NCI-H774 (cell line): ENCODE measurements around the gene ITGB7.

Source experiments
- DNase-seq: peaks from one replicate; lab custom pipeline; 2025; lab: John Stamatoyannopoulos, UW

The ITGB7 gene, protein sequence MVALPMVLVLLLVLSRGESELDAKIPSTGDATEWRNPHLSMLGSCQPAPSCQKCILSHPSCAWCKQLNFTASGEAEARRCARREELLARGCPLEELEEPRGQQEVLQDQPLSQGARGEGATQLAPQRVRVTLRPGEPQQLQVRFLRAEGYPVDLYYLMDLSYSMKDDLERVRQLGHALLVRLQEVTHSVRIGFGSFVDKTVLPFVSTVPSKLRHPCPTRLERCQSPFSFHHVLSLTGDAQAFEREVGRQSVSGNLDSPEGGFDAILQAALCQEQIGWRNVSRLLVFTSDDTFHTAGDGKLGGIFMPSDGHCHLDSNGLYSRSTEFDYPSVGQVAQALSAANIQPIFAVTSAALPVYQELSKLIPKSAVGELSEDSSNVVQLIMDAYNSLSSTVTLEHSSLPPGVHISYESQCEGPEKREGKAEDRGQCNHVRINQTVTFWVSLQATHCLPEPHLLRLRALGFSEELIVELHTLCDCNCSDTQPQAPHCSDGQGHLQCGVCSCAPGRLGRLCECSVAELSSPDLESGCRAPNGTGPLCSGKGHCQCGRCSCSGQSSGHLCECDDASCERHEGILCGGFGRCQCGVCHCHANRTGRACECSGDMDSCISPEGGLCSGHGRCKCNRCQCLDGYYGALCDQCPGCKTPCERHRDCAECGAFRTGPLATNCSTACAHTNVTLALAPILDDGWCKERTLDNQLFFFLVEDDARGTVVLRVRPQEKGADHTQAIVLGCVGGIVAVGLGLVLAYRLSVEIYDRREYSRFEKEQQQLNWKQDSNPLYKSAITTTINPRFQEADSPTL

DNA sequence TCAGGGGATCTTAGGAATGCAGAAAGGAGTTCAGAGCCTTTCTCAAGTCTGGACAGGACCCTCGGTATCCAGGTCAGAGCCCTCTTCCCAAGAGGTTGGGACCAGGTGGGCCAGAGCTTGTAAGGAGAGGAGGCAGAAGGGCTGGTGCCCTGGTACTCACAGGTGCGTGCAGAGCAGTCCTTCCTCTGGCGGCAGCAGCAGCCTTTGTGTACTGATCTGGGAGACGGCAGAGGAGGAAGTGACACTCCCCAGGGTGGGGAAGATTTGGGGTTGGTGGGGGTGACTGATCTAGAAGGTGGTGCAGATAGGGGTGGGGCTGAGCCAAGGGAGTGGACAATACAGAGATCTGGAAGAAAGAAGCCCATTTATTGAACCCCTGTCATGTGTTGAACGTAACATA is at the start of gene ITGB7:
ITGB7 (minus strand) TSS at position 210 of the 400 bp plus-strand sequence. CDS start 6,808 bp downstream, outside the sequence.
- no peak for DNase-seq

DNA sequence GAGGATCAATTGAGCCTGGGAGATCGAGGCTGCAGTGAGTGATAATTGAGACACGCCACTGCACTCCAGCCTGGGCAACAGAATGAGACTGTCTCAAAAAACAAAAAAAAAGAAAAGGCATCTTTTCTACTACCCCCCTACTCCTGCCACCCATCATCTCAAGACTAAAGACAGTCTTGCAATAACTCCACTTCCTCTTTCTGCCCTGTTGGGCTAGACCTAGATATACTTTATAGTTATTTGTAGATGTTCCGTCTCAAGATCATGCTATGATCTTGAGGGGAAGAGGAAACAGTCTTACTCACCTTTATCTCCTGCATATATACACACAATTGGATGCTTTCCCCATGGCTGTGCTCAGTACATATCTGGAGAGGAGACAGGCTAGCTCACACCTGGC is 48.9 kb upstream of the ITGB7 start:
- DNase-seq: no peak

DNA sequence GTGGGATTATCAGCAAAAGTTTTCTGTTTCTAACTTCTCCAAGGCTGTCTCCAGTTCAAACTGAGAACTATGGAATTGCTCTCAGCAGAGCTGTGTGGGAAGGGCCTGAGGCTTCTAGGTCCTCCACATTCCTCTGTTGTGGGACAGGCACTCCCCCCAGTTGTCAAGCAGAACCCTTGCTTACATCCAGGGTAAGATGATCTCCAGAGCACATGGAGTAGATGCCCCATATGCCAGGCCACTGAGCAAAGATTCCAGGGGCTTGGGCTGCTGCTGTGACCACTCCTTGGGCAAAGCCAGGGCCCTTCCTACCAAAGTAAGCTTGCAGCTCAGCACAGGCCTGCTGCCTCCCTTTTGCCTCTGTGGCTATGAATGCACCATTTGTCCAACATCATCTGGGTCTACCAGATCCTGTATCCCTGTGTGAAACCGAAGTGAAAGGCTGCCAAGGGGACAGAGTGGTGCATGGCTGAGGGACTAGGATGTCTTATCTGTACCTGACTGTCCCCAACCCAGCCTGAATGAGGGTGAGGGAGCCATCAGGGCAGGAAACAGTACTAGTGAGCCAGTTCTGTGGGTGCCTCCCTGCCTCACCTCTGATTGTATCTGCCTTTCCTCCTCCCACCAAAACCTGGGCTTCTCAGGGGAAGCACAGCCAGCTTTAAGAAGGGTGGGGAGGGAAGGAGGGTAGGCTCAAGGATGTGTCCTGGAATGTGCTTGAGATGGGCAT is 47.9 kb upstream of the ITGB7 start:
- no peak for DNase-seq

DNA sequence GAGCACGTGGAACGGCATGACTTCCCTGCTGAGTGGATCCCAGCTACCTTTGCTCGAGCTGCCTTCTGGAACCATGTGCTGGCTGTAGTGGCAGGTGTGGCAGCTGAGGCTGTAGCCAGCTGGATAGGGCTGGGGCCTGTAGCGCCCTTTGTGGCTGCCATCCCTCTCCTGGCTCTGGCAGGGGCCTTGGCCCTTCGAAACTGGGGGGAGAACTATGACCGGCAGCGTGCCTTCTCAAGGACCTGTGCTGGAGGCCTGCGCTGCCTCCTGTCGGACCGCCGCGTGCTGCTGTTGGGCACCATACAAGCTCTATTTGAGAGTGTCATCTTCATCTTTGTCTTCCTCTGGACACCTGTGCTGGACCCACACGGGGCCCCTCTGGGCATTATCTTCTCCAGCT is 46.2 kb upstream of the ITGB7 start:
- DNase-seq: no peak

DNA sequence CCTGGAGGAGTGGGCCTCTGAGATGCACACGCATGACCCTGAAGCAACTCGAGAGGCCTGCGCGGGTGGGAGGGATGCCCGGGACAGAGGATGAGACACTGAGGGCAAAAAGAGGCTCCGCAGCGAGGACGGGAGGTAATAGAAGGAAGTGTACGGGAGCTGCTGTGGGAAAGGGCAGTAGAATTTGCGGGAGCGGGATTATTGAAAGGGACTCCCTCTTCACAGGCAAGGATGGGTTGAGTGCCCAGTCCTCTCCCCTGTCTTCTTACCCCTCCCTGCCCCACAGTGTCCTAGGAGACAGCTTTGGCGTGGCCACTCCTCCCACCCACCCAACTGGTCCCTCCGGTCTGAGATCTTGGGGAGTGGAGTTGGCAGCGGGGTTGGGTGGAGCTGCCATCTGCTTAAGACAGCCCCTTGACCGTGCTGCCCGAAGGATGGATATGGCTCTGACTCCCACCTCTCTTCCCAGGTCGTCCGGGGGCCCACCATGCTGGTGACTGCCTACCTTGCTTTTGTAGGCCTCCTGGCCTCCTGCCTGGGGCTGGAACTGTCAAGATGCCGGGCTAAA is 45.4 kb upstream of the ITGB7 start:
- no peak for DNase-seq

DNA sequence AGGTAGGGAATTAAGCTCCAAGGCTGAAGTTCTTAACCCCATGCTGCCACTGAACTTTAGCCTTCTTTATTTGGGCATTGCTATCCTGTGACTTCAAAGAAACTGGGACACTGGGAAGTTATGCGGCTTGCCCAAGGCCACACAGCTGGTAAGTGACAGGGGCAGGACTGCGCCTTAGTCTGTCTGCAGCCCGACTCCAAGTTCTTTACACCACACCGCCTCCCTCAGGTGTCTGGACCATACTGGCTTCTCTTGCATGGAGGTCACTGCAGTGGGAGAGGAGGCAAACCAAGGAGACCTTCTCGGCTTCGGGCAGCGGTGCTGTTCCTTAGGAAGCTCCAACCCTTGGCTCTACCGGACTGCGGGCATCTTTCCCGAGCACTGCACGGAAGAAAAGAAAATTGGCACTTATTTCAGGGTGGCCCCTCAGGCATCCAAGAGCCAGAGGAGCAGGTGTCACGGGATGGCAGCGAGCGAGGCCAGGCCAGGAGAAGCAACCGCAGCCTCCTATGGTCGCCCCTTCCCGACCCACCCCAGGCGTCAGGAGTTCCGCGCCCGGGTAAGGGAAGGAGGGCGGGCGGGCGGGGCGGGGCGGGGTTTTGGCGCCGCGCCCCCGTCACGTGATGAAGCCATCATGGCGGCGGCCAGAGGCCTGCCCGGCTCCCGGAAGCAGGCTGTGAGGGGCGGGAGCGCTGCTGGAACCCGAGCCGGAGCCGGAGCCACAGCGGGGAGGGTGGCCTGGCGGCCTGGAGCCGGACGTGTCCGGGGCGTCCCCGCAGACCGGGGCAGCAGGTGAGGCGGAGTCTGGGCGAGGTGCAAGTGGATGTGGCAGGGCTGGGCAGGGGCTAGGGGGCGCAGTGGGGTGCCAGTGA is 44.7 kb upstream of the ITGB7 start:
- DNase-seq: peak; percentile 84

DNA sequence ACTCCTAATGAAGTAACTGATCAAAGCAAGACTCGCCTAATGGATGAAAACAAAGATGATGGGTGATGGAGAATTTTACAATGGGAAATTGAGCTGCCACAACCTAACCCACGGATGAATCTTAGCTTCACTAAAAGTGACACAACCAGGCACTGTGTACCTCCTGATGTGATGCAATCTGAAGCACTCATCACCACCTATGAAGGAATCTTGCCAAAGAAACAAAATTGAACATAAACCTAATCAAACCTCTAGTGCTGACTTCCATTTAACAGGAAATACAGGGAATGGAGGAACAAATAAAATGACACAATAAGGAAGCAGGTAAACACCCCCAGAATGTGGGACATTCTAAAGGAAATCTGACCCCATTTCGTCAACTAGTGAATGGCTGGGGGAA is 38.2 kb upstream of the ITGB7 start:
- no peak for DNase-seq

DNA sequence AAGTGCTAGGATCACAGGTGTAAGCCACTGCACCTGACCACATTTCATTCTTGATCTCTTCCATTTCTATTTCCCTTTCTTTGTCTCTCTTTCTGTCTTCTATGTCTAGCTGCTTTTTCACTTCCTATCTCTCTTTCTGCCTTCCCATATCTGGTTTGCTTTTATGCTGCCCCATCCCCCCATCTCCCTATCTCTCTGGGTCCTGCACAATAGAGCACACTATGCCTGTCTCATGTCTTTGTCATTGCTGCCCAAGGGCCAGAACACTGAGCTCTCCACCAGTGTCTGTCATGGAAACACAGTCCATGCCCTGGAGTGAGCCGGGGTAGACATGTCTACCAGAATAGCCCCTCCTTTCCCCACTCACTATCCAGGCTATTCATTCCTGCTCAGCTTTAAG is 37.3 kb upstream of the ITGB7 start:
- no peak for DNase-seq

DNA sequence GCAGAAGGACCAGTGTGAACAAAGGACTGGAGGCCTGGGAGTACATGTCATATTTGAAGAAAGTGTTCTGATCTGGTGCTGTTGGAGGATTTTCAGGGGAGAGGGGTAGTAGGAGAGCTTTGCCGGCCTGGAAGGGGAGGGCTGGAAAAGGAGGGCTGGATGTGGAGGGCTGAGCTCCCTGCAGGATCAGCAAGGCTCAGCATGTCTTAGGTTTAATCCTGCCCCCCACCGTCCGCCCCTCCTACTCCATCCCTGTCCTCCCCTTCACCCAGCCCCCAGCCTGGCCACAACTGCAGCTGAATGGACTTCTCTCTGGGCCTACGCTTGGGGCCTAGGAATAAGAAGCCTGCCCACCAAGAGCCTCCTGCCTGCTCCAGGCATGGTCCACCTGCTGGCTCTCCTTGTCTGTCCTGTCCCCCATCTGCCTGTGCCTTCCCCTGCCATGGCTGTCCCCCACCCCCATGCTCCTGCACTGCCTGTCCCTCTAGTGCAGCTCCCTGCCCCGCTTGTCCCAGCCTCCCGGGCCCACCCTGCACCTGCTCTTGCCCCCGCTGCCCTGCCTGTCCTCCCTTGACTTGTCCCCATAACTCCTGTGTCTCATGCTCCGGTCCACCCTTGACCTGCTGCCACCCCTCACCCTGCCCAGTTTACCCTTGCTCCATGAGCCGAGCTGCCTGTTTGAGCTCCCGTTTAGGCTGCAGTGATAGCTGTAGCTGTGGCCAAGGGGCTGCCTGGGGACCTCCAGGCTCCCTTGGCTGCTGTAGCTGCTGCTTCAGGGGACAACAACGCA is 34.8 kb upstream of the ITGB7 start:
- DNase-seq: no peak

DNA sequence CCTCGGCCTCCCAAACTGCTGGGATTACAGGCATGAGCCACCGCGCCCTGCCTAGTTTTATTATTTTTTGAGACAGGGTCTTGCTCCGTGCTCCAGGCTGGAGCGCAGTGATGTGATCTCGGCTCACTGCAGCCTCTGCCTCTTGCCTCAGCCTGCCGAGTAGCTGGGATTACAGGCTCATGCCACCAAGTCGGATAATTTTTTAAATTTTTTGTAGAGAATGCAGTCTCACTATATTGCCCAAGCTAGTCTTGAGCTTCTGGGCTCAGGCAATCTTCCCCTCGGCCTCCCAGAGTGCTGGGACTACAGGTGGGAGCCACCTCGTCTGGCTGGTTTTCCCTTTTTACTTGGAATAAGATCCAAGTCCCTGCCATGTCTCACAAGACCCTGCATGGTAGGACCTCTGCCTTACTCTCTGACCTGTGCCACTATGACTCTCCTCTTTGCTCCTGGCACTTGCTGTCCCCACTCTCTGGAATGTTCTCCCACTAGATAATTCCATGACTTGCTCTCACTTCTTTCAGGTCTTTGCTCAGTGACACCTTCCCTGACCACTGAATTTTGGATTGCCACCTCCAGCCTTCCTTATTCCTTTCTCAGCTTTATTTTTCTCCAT is 32.7 kb upstream of the ITGB7 start:
- no peak for DNase-seq

DNA sequence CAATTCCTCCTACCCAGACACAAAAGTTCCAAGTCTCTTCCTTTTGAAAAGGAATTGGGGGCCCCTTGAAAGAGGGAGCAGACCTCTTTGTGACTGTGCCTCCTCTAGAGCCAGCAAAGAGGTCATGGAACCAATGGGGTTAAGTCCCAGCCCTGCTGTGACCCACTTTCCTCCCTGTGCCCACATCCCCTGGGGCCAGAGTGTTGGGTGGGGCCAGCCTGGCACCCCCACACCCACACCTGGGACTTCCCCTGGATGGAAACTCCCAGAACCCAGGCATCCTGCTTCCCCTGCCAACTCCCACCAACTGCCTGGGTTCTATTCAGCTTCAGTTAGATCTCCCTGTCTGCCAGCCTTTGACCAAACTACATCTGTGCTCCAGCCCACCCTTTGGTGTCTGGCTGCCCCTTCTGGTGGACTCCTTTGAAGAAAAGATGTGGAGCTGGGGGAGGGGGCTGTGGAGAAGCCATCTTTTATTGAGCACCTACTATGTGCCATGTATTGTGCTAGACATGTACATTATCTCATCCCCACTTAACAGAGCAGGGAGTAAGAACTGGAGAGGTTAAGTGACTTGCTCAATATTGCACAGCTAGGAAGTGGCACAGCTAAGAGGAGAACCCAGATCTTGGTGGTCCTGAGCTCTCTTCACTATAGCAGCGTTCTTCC is 29.5 kb upstream of the ITGB7 start:
- DNase-seq: no peak

DNA sequence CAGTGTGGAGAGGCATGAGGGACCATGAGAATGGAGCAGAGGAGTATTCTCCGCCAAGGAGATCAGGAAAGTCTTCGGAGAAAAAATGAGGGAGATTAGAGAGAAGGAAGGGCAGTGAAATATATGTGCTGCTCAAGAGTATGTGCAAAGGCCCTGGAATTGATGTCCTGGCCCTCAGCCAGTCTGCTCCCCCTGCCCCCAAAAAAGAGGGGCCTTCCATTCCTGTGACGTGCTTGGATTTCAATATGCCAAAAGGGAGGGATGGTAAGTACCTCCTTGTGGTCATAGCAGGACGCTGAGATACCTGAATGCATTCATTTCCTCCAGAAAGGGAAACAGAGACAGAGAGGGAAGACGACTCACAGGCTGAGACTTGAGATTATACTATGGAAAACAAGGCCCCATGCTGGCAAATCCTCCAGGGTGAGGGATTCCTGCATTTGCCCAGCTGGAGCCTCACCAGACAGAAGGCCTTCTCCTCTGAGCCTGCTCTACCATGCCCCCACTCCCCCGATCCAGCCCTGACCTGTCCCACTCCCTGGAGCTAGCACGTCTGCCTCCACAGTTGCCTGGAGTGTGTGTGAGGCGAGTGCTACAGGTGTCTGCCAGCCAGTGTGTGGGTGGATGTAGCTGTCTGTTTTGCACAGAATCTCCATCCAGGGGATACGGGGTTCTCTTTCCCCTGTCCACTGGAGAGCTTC is 28.8 kb upstream of the ITGB7 start:
- DNase-seq: no peak

DNA sequence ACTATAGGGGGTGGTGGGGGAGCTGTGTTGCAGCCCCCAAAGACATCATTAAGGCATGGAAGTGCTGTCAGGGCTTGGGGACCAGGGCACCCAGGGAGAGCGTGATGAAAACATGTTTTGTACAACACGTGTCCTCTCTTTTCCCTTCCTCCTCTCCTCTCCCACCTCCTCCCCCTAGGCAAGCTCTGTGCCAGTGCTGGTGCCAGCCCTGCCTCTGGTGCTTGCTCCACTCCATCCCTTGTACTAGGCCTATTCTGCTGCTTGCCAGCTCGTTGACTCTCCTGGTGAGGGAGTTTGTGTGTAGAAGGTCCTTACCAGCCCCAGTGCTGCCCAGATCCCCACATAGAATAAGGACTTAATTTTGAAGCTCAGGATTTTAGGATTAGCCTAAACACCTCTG is 28.1 kb upstream of the ITGB7 start:
- no peak for DNase-seq

DNA sequence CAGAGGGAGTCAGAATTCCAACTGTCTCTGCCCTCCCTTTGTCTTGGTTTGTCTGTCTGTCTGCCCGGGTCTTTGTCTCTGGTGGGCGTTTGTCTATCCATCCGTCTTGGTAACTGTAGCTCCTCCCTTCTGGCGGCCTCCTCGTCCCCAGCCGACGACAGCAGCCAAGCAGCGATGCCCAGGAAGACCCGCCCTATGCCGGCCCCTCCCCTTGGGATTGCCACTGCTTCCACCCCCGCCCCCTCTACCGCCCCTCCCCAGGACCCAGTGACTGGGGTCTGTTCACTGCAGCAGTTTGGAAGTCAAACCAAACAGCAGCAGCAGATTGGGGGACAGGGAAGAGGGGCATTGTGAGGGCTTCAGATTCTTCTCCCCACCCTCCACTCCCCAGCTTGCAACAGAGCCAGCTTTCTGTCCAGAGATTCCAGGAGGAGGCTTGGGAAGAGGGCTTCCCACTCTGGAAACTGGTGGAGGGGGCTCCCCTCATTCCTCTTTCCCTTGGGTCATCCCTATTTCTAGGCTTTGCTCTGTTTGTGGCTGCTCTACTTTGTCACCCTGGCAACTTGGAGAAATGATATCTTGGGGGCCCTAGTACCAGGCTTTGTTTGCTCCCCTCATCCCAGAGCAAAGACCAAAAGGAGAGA is 27.3 kb upstream of the ITGB7 start:
- no peak for DNase-seq

DNA sequence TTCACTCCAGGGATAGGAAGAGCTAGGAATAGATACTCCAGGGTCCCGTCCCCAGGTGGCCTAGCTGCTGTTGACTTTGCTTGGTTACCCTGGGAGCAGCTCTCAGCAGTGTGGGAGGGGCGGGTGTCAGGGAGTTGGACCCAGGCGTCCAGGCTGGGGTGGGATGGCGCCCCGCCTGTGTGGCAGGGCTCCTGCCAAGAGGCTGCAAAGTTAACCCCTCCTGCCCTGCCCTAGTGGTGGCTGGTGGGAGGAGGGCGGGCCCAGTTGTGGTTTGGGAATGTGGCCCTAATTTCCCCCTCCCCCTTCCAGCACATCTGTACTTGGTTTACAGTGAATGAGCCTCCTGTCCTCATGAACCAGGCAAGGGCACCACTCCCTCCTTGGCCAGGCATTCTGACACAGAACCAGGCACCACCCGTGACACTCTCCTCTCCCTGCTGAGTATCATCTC is 26.6 kb upstream of the ITGB7 start:
- DNase-seq: no peak

DNA sequence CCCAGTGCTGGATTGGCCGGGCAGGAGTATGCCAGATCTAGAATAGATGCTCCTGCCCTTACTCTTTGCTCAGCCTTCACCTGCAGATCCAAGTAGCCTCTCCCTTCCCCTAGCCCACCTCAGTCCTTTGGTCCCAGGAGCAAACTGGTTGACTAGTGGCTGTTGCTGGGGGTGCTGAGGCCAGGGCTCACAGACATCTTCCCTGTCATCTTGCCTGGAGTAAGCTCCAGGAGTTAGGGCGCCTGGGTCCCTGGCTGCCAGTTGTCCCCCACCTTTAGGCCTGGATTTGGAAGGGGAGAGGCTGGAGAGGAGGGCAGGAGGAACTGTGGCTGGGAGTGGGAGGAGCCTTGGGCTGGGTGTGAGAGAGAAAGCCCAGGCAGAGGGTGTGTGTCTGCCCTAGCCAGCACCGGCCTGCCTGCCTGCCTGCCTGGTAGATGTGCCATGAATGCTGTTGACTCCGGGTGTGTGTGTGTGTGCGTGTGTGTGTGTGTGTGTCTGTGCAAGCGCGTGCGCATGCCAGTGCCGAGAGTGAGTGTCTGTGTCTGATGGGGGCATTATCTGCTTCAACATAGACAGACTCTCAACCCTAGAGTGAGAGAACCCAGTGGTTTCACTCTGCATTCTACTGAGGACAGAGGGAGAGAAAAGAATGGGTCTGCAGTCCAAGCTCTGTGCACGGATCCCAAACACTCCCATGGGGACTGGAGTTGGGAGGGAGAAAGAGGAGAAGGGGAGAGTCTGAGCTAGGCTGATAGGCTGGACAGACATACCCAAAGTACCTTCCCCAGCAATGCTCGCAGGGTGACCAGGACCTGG is 25.8 kb upstream of the ITGB7 start:
- DNase-seq: no peak

DNA sequence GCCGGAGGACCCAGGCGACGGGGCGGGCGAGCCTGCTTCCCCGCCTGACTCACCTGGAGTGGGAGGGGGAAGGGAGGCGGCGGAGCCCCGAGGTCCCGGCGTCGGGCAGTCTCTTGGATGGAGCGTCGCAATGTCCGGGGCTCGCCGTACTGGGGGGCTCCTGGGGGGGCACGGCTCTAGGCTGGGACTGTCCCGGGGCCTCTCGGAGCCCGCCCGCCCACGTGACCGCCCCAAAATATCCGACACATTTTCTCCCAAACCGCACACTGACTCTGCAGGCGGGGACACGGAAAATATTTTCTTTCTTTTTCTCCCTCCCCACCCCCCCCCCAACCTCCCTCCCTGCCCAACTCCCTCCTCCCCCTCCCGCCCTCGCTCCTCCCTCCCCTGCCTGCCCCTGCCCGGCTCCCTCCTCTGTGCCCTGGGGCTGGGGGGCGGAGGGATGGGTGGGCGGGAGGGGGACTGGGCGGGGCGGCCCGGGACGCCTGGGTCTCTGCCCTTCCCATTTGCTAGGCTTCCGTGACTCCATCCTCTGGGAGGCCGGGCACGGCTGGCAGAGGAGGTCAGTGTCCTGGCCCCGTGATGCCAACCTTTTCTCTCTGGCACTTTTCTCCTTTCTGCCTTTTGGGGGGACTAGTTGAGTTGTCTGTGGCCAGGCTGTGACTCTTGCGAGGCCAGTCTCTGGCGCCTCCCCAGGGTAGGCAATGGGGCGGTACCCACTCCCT is 25.0 kb upstream of the ITGB7 start, which contains the start of gene RARG:
RARG (minus strand) TSS at position 289 of the 725 bp plus-strand sequence. CDS start 4,664 bp downstream, outside the sequence.
- DNase-seq: no peak
